K562 (cell line): ENCODE measurements around the gene CTIF. TPM values are rescaled to one million over a fixed set of nuclear protein-coding genes. Genes with fewer than 3 reads are reported as not detected.

ENCODE experiments used
- GATA2 ChIP-seq: sonication (generic); formaldehyde crosslinking; IDR thresholded peaks from 2 replicates; pipeline ENCODE4 v1.4.0; 2020; ENCODE audit warnings: mild to moderate bottlenecking, missing genetic modification reagents
- GATAD2B ChIP-seq: fragments of 450-650 bp; IDR thresholded peaks from 2 replicates; pipeline ENCODE4 v1.6.1; 2017; ENCODE audit warnings: mild to moderate bottlenecking, borderline replicate concordance
- RAD21 ChIP-seq, 2 experiments: fragments of 250-450 bp in 1 of 2; fragments of 450-650 bp in 1 of 2; sonication (Bioruptor Pico) in 1 of 2; formaldehyde crosslinking in 1 of 2; IDR thresholded peaks in 1 of 2; conservative IDR thresholded peaks in 1 of 2; 2 replicates each; pipeline versions ENCODE4 v1.4.0 to v1.8.0; 2020 to 2022; ENCODE audit warnings: mild to moderate bottlenecking in 2 of 2, moderate library complexity in 1 of 2
- RB1 ChIP-seq: fragments of 450-650 bp; IDR thresholded peaks from 2 replicates; pipeline ENCODE4 v1.6.1; 2017; ENCODE audit warnings: low read depth, mild to moderate bottlenecking
- RCOR1 ChIP-seq, 2 experiments: IDR thresholded peaks; 2 replicates each; pipeline ENCODE4 v1.6.1; 2012; ENCODE audit warnings: low read depth in 2 of 2, low read length in 2 of 2, borderline replicate concordance in 1 of 2, improper control_type of control experiment in 1 of 2
- SREBF1 ChIP-seq: fragments of 150-350 bp; IDR thresholded peaks from 2 replicates; pipeline ENCODE4 v1.6.1; 2014; ENCODE audit warnings: antibody characterized with exemption, low read depth, low read length, borderline replicate concordance
- STAG1 ChIP-seq: sonication (generic); formaldehyde crosslinking; IDR thresholded peaks from 2 replicates; pipeline ENCODE4 v1.5.0; 2020; ENCODE audit warnings: missing genetic modification reagents, borderline replicate concordance
- ZNF316 ChIP-seq: fragments of 450-650 bp; IDR thresholded peaks from 2 replicates; pipeline ENCODE4 v1.6.1; 2016
- ZNF707 ChIP-seq: fragments of 250-450 bp; sonication (Bioruptor Pico); conservative IDR thresholded peaks from 2 replicates; pipeline ENCODE4 v1.8.0; 2022; ENCODE audit warnings: inconsistent platforms, mild to moderate bottlenecking, moderate library complexity
- polyA plus RNA-seq, 8 experiments: library from polyadenylated mRNA; depleted of rRNA in 4 of 8; stranded (reverse) in 5 of 8; unstranded in 3 of 8; fragments of >200 nt; fragmentation: Nextera tagmentation in 2 of 8; fragmentation: Illumina TruSeq in 1 of 8; extraction: Ambion mirVana in 2 of 8; extraction: Trizol in 1 of 8; gene quantifications; 2 replicates each; pipeline versions ENCODE4 v1.2.1 to v1.2.3, GENCODE V29; 2011 to 2014; ENCODE audit warnings: inconsistent platforms in 1 of 8, missing spikeins in 1 of 8
- total RNA-seq, 7 experiments: library from RNA; depleted of rRNA in 6 of 7; stranded (reverse); fragments of >200 nt in 6 of 7; fragmentation: Illumina TruSeq in 2 of 7; extraction: Trizol in 2 of 7; gene quantifications; 2 replicates each; pipeline versions ENCODE4 v1.2.1 to v1.2.3, GENCODE V29; 2011 to 2021; ENCODE audit warnings: low replicate concordance in 1 of 7
- TF ChIP-seq, protein P1 (sequence below): fragments of 250-450 bp; sonication (Bioruptor Pico); IDR thresholded peaks from 2 replicates; pipeline ENCODE4 v1.4.0; 2020
- TF ChIP-seq, protein P2 (sequence below): fragments of 450-650 bp; formaldehyde crosslinking; IDR thresholded peaks from 2 replicates; pipeline ENCODE4 v1.4.0; 2022; ENCODE audit warnings: mild to moderate bottlenecking, moderate library complexity
- TF ChIP-seq, protein P3 (sequence below): sonication (generic); formaldehyde crosslinking; IDR thresholded peaks from 2 replicates; pipeline ENCODE4 v1.8.0; 2022; ENCODE audit warnings: missing genetic modification reagents, mild to moderate bottlenecking, moderate library complexity, borderline replicate concordance
- TF ChIP-seq, protein P4 (sequence below): fragments of 250-450 bp; sonication (Bioruptor Pico); IDR thresholded peaks from 2 replicates; pipeline ENCODE4 v1.5.0; 2021; ENCODE audit warnings: mild to moderate bottlenecking, moderate library complexity

CTIF gene
- total and polyA plus RNA-seq, 9 of the 15 experiments (the other 6 are each of a cell fraction or from before 2014, with no cell fraction given): 0.17 to 11.5 (median 2.2) TPM

DNA sequence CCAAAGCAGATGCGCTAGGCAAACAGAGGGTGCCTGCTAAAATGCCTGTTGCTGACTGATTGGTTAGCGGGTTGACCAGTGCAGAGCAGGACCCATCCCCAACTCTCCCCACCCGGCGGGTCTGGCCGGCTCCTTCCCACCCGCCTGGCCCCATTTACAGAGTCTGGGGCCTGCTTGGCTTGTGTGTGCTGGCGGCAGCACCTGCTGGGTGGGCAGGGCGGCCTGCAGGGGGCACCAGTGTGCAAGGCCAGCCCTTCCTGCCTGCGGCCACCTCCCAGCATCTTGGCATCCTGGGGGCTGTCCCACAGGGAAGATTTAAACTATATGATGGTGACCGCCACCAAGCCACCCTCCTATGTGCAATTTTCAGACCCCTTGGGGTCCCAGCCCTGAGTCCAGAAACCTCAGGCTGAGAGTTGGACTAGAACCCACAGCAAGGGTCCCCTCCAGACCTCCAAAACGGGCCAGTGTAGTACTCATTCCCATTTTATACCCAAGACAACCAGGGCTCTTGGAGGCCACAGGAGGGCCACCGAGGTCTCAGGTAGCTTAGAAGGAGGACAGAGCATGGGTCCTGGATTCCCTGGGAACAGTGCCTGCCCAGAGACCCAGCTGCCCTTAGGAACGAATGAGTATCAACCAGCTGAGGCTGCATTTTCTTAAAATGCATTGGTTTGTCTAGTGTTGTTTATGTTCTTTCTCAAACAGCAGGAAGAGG is 238.4 kb downstream of the CTIF start (continued):
- TF ChIP-seq, protein P1, sequence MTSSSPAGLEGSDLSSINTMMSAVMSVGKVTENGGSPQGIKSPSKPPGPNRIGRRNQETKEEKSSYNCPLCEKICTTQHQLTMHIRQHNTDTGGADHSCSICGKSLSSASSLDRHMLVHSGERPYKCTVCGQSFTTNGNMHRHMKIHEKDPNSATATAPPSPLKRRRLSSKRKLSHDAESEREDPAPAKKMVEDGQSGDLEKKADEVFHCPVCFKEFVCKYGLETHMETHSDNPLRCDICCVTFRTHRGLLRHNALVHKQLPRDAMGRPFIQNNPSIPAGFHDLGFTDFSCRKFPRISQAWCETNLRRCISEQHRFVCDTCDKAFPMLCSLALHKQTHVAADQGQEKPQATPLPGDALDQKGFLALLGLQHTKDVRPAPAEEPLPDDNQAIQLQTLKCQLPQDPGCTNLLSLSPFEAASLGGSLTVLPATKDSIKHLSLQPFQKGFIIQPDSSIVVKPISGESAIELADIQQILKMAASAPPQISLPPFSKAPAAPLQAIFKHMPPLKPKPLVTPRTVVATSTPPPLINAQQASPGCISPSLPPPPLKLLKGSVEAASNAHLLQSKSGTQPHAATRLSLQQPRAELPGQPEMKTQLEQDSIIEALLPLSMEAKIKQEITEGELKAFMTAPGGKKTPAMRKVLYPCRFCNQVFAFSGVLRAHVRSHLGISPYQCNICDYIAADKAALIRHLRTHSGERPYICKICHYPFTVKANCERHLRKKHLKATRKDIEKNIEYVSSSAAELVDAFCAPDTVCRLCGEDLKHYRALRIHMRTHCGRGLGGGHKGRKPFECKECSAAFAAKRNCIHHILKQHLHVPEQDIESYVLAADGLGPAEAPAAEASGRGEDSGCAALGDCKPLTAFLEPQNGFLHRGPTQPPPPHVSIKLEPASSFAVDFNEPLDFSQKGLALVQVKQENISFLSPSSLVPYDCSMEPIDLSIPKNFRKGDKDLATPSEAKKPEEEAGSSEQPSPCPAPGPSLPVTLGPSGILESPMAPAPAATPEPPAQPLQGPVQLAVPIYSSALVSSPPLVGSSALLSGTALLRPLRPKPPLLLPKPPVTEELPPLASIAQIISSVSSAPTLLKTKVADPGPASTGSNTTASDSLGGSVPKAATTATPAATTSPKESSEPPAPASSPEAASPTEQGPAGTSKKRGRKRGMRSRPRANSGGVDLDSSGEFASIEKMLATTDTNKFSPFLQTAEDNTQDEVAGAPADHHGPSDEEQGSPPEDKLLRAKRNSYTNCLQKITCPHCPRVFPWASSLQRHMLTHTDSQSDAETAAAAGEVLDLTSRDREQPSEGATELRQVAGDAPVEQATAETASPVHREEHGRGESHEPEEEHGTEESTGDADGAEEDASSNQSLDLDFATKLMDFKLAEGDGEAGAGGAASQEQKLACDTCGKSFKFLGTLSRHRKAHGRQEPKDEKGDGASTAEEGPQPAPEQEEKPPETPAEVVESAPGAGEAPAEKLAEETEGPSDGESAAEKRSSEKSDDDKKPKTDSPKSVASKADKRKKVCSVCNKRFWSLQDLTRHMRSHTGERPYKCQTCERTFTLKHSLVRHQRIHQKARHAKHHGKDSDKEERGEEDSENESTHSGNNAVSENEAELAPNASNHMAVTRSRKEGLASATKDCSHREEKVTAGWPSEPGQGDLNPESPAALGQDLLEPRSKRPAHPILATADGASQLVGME (CRISPR knock-in tag): no peak
- TF ChIP-seq SREBF1: no peak
- peak; percentile 73 for TF ChIP-seq STAG1 (CRISPR knock-in tag)
- peak; percentile 58 for TF ChIP-seq ZNF316
- TF ChIP-seq, protein P2, sequence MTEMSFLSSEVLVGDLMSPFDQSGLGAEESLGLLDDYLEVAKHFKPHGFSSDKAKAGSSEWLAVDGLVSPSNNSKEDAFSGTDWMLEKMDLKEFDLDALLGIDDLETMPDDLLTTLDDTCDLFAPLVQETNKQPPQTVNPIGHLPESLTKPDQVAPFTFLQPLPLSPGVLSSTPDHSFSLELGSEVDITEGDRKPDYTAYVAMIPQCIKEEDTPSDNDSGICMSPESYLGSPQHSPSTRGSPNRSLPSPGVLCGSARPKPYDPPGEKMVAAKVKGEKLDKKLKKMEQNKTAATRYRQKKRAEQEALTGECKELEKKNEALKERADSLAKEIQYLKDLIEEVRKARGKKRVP (CRISPR knock-in tag): no peak
- TF ChIP-seq GATAD2B: no peak
- TF ChIP-seq RCOR1 (IDR thresholded peaks at IDR 0.05; ENCODE audit: borderline replicate concordance in 1 of 2, low read depth in 2 of 2, low read length in 2 of 2): peak in 1 of 2 experiments; percentile 59; a peak in 2 of 4 replicates
- TF ChIP-seq GATA2 (CRISPR knock-in tag): no peak
- TF ChIP-seq ZNF707 (CRISPR knock-in tag): no peak
- TF ChIP-seq, protein P3, sequence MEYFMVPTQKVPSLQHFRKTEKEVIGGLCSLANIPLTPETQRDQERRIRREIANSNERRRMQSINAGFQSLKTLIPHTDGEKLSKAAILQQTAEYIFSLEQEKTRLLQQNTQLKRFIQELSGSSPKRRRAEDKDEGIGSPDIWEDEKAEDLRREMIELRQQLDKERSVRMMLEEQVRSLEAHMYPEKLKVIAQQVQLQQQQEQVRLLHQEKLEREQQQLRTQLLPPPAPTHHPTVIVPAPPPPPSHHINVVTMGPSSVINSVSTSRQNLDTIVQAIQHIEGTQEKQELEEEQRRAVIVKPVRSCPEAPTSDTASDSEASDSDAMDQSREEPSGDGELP (CRISPR knock-in tag): peak; percentile 48; the same call in 1 of the 2 replicates
- TF ChIP-seq, protein P4, sequence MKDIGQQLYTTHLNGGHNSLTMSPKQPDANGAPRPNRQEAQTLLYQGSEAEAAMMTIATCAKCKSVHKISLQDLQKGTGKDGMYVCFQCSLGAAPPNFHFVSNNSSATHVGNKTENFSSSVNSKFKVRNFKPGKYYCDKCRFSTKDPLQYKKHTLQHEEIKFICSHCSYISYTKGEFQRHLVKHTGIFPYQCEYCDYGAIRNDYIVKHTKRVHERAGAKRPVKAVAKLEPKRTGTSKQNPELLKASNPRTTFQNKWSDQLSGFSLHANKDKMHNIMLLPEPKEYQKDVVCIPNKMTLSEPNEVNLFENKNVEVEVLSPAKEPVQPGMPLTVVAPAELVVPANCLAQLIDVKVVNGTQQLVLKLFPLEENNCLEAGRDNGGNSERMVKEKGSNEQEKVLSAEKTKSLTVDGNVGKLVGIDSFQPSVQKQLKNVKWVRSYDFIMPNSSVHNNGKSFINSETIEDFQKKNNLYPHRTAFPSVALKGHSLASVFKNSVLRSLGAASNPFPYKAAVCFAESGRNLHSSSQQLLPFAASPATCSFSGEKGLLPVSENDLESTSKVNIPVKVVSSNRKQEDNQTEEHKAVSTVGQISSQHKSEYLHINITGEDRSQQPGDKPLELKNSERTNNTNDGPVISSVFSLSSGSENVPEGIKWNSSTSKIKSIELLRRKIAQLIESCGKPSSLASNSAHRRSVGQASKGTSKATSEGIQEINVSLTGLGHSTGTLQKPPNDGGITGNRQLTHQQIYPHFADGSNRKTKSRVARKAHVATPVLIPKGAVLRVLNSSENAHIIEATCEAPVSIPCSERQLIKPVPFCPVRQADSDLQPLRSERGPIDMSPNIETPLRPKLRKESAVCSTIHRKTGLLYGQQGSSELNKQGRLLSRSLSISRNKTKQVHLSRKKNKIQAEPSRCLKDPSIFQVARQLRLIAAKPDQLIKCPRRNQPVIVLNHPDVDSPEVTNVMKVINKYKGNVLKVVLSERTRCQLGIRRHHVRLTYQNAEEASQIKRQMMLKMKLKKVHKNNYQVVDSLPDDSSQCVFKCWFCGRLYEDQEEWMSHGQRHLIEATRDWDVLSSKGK (CRISPR knock-in tag): no peak
- TF ChIP-seq RB1: peak; percentile 76; the same call in 1 of the 2 replicates
- TF ChIP-seq RAD21 (CRISPR knock-in tag; conservative IDR thresholded peaks at IDR 0.05 in 1 of 2, IDR thresholded peaks at IDR 0.05 in 1 of 2): peak; percentile 85 to 88
